ENCODE measurements around the gene RAB9B. TPM values are rescaled to one million over a fixed set of nuclear protein-coding genes. Genes with fewer than 3 reads are reported as not detected.
A peak's percentile ranks its signal among the peaks of the same experiment; 100 is the strongest.

Gene RAB9B
- total RNA-seq, 1 experiment from 2014 or later, result 0.31 TPM

DNA sequence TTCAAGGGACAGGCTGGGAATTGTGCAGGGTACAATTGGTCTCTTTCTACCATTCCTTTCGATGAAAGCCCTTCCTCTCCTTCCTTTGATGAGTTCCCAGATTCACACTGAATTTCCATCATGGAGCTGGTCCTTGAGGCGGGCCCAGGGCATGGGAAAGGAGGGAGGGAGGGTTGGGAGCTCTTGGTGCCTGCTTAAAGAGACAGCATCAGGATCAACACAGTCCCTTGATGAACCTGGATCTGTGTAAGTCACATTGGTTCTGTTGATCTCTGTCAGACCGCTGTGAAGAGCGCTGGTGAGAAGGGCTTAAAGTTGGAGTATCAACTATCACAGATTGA is 51.0 kb downstream of the RAB9B start:
- Histone ChIP-seq H2BK5ac (ENCODE audit: insufficient read length, low read length) (no peak overlapping the region), H3K27me3 (ENCODE audit: insufficient read depth, low read length) (no peaks in the 10 kb centered on the region), H2AFZ (ENCODE audit: low read length) (no peak overlapping the region), H3K4me1 (ENCODE audit: insufficient read depth, low read length) (no peaks in the 10 kb centered on the region), H3K4me2 (ENCODE audit: insufficient read depth, insufficient read length, low read length) (no peak overlapping the region), H3K23ac (ENCODE audit: insufficient read length, low read depth, low read length) (no peak overlapping the region), H3K18ac (ENCODE audit: insufficient read length, low read depth, low read length) (no peak overlapping the region), H3K14ac (ENCODE audit: insufficient read depth, low read length) (no peak overlapping the region), H3K9ac (ENCODE audit: extremely low read depth, insufficient read length, low read length) (no peak overlapping the region), H2BK120ac (ENCODE audit: low read depth, low read length, poor library complexity, severe bottlenecking) (no peak overlapping the region), H3K56ac (ENCODE audit: insufficient read length, low read depth, low read length) (no peak overlapping the region), H3K23me2 (ENCODE audit: insufficient read length, low read depth, low read length, poor library complexity, severe bottlenecking) (no peaks in the 10 kb centered on the region), H3K9me3 (ENCODE audit: control insufficient read depth, low read depth, low read length) (no peaks in the 10 kb centered on the region), H4K20me1 (ENCODE audit: control insufficient read depth, insufficient read depth, insufficient read length) (no peaks in the 10 kb centered on the region), H3K27ac (ENCODE audit: insufficient read length, low read depth, low read length) (no peak overlapping the region), H2BK20ac (ENCODE audit: low read depth, low read length, poor library complexity, severe bottlenecking) (no peak overlapping the region), H3T11ph (ENCODE audit: low read length) (no peak overlapping the region), H3K79me1 (ENCODE audit: insufficient read depth, low read depth, low read length, poor library complexity, severe bottlenecking) (no peaks in the 10 kb centered on the region), H3K79me2 (ENCODE audit: insufficient read depth, low read length) (no peaks in the 10 kb centered on the region), H2BK15ac (ENCODE audit: low read depth, low read length) (no peak overlapping the region), H2BK12ac (ENCODE audit: insufficient read length, low read depth, low read length) (no peak overlapping the region), H4K8ac (replicated peaks; ENCODE audit: insufficient read length, low read depth, low read length) (no peak overlapping the region), H4K5ac (ENCODE audit: insufficient read length, low read depth, low read length) (no peak overlapping the region), H4K91ac (ENCODE audit: insufficient read length, low read depth, low read length) (no peak overlapping the region), H3K4ac (ENCODE audit: low read depth, low read length) (no peak overlapping the region), H2AK5ac (ENCODE audit: insufficient read length, low read length) (no peak overlapping the region)
- Mint-ChIP-seq H3K9me3 (peaks cover 0 to 16% of the 10 kb centered on the region in 2 experiments; a peak in 1 of 5 replicates), H3K4me1 (peaks cover 5 to 6% of the 10 kb centered on the region in 2 experiments), H3K27me3 (ENCODE audit: low read depth) (no peaks in the 10 kb centered on the region), H3K36me3 (ENCODE audit: insufficient read depth in 1 of 3, low read depth in 3 of 3) (peaks cover 50 to 90% (median 63%) of the 10 kb centered on the region in 3 experiments), H3K27ac (no peak overlapping the region; a peak in 1 of 7 replicates), H3K4me3 (no peak overlapping the region)
- TF ChIP-seq, protein P1, sequence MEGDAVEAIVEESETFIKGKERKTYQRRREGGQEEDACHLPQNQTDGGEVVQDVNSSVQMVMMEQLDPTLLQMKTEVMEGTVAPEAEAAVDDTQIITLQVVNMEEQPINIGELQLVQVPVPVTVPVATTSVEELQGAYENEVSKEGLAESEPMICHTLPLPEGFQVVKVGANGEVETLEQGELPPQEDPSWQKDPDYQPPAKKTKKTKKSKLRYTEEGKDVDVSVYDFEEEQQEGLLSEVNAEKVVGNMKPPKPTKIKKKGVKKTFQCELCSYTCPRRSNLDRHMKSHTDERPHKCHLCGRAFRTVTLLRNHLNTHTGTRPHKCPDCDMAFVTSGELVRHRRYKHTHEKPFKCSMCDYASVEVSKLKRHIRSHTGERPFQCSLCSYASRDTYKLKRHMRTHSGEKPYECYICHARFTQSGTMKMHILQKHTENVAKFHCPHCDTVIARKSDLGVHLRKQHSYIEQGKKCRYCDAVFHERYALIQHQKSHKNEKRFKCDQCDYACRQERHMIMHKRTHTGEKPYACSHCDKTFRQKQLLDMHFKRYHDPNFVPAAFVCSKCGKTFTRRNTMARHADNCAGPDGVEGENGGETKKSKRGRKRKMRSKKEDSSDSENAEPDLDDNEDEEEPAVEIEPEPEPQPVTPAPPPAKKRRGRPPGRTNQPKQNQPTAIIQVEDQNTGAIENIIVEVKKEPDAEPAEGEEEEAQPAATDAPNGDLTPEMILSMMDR (conservative IDR thresholded peaks at IDR 0.05), result no peak
- WGBS (ENCODE audit: extremely low coverage, insufficient read length, low lambda C conversion rate), result no CpG with 5 or more reads among the region's 4 CpGs
- DNase-seq, result peak; percentile 15
